Epithelial cell of esophagus (primary cell): ENCODE data around the gene SYNE1.

Experiments
- DNase-seq: peaks from one replicate; pipeline ENCODE4 v3.0.0; 2010; ENCODE audit warnings: low read depth
- H3K4me3 ChIP-seq: 2 replicates; pipeline ENCODE4 v1.5.1; 2011; ENCODE audit warnings: mild to moderate bottlenecking, low read length, control low read depth
- CTCF ChIP-seq: IDR thresholded peaks from 2 replicates; pipeline ENCODE4 v1.5.1; 2011; ENCODE audit warnings: low read depth, mild to moderate bottlenecking, low read length, control low read depth, inconsistent platforms; ENCODE audit not compliant: insufficient read depth; ENCODE audit errors: missing control alignments

The SYNE1 gene

GRCh38 chr6:152600022-152600421 is 37.1 kb downstream of the SYNE1 start:
- no peak for TF ChIP-seq CTCF
- DNase-seq: no peak

GRCh38 chr6:152598901-152599537 is 38.1 kb downstream of the SYNE1 start:
- no peak for DNase-seq
- H3K4me3 ChIP-seq: no peak overlapping the region
- no peak for TF ChIP-seq CTCF

More at GRCh38 chr6:152600022-152600421, 37.1 kb downstream of the SYNE1 start:
- no peak overlapping the region for H3K4me3 ChIP-seq

- no peak for TF ChIP-seq CTCF
- H3K4me3 ChIP-seq: no peak overlapping the region
- DNase-seq: no peak
Measured at GRCh38 chr6:152598421-152598820, 38.7 kb downstream of the SYNE1 start.

GRCh38 chr6:152596726-152597125 is 40.4 kb downstream of the SYNE1 start:
- H3K4me3 ChIP-seq: no peak overlapping the region
- TF ChIP-seq CTCF: no peak
- no peak for DNase-seq

- no peak overlapping the region for H3K4me3 ChIP-seq
- peak; percentile 23 for DNase-seq
- peak; percentile 66 for TF ChIP-seq CTCF
Measured at GRCh38 chr6:152595499-152595898, 41.7 kb downstream of the SYNE1 start.

- DNase-seq: no peak
- TF ChIP-seq CTCF: no peak
- no peak overlapping the region for H3K4me3 ChIP-seq
Measured at GRCh38 chr6:152594701-152595100, 42.5 kb downstream of the SYNE1 start.

- no peak overlapping the region for H3K4me3 ChIP-seq
- DNase-seq: no peak
- no peak for TF ChIP-seq CTCF
Measured at GRCh38 chr6:152588456-152588855, 48.7 kb downstream of the SYNE1 start.
